Fibroblast of mammary gland (primary cell): ENCODE data around the gene SYNDIG1.
A peak's percentile ranks its signal among the peaks of the same experiment; 100 is the strongest.

ENCODE experiments used
- DNase-seq: peaks from one replicate; pipeline ENCODE4 v3.0.0-alpha.2; 2010; ENCODE audit warnings: low read depth
- H3K4me3 ChIP-seq: 2 replicates; pipeline ENCODE4 v1.5.1; 2011; ENCODE audit warnings: low read depth, mild to moderate bottlenecking, low read length, moderate library complexity; ENCODE audit not compliant: control insufficient read depth
- TF ChIP-seq, protein P1 (sequence below): conservative IDR thresholded peaks from 2 replicates; pipeline ENCODE4 v1.5.1; 2011; ENCODE audit warnings: low read depth, low read length, inconsistent platforms; ENCODE audit not compliant: control insufficient read depth, insufficient read depth

Gene SYNDIG1

DNA sequence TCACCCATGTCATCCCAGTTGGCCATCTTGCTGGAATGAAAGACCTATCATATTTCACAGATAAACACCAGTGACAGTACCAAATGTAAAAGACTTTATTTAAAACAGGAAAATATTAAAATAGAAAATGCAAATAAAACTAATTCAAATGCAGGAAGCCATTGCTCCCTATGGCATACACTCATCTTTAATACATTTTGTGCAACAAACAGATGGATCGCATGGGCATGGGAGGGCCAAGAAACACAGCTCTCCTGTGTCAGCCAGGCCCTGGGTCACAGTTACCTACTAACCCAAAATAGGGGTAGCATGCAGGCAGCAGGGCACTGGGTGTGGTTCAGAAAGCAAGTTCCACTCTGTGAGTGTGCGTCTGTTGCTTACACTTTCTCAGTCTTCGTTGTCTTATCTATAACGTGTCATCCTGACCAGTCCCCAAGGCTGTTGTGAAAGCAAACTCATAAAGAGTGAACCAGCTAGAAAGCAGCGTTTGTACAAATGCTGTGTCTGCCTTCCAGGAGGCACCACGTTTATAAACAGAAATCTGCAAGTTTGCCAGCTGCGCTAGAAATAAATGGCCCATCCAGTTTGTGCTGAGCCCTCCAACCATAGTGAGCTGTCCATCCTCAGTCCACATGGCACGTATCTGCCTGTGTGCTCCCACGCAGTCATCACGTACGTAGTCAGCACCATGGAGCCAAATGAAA, 180.5 kb downstream of the SYNDIG1 start:
- H3K4me3 ChIP-seq, result no peak overlapping the region
- TF ChIP-seq, protein P1, sequence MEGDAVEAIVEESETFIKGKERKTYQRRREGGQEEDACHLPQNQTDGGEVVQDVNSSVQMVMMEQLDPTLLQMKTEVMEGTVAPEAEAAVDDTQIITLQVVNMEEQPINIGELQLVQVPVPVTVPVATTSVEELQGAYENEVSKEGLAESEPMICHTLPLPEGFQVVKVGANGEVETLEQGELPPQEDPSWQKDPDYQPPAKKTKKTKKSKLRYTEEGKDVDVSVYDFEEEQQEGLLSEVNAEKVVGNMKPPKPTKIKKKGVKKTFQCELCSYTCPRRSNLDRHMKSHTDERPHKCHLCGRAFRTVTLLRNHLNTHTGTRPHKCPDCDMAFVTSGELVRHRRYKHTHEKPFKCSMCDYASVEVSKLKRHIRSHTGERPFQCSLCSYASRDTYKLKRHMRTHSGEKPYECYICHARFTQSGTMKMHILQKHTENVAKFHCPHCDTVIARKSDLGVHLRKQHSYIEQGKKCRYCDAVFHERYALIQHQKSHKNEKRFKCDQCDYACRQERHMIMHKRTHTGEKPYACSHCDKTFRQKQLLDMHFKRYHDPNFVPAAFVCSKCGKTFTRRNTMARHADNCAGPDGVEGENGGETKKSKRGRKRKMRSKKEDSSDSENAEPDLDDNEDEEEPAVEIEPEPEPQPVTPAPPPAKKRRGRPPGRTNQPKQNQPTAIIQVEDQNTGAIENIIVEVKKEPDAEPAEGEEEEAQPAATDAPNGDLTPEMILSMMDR, result no peak
- peak; percentile 69 for DNase-seq

DNA sequence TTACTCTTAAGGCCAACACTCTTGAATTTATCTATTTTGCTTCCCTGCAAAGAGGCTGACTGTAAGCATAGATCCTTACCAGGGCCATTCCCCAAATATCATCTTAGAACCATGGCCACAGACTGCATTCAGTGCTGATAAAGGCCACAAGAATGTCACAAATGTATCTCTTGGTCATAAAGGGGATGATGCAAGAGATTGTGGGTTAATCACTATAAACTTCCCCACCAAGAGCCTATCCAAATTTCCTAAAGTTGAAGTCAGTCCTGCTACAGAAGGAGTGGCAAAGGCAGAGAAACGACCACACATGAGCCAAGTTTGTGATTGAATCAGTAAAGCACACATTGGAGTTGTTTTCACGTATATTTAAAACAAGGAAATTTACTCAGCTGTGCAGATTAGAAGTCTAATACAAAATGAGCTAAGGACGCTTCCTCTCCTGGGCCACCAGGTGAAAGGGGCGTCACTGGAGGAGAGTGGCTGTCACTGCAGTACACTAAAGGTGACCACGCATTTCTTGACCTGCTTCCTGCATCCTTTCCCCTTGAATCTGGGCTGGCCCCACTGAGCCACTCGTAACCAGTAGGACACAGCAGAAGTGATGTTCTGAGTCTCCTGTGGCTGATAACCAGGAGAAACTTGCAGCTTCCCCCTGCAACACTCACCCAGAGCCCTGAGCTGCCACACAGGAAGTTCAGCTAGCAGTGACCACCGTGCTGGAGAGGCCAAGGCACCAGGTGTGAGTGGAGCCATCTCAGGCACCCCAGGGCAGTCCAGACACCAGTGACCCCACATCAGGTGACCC, 181.9 kb downstream of the SYNDIG1 start:
- DNase-seq, result peak; percentile 94
- TF ChIP-seq, protein P1, result no peak
- no peak overlapping the region for H3K4me3 ChIP-seq

DNA sequence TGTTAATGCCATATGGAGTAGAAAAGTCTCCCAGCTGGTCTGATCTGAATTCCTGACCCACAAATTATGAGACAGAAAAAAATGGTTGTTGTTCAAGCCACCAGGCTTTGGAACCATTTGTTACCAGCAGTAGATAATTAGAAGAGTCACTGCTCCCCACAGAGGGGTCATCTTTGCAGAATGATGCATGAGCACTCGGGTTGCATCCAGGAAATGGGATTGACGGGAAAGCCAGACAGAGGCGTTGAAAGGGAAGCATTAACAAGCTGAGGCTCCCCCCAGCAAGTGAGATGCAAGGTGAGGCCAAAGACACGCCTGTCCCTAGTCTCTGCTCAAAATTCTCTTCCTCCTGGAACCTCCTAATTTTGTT, 182.5 kb downstream of the SYNDIG1 start:
- TF ChIP-seq, protein P1, result no peak

DNA sequence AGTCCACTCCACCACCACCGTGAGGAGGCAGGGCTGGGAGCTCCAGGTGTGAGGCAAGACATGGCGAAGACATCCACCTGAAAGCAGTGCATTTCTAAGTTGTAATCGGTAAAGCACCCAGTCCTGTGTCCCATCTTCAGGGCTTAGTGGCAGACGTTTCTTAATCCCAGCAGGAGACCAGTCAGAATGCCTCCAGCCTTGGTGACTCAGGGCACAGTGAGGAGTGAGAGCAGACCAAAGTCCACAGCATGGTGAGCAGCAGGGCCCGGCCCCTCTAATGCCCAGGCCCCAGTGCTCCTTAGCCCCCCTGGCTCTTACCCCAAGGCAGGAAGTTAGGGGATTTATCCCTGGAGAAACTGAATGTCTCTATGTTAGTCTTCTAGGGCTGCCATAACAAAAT, 183.9 kb downstream of the SYNDIG1 start:
- DNase-seq, result no peak
- TF ChIP-seq, protein P1, result no peak
- no peak overlapping the region for H3K4me3 ChIP-seq

More for the DNA sequence above, 182.5 kb downstream of the SYNDIG1 start:
- no peak overlapping the region for H3K4me3 ChIP-seq
- no peak for DNase-seq

DNA sequence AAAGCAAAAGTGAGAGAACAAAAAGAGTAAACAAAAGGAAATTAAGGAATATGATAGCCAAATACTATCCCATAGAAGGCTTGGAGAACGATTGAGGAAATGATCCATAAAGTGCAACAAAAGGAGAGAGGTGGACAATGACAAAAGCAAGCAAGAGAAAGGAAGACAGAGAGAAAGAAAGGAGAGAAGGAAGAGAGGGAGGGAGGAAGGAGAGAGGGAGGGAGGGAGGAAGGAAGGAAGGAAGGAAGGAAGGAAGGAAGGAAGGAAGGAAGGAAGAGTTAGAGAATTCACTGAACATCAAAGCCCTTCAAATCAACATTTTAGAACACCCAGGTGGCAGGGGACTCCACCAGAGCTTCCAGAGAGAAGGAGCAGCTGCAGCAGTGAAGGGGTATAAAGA, 185.0 kb downstream of the SYNDIG1 start:
- TF ChIP-seq, protein P1, result no peak
- H3K4me3 ChIP-seq, result no peak overlapping the region
- no peak for DNase-seq

DNA sequence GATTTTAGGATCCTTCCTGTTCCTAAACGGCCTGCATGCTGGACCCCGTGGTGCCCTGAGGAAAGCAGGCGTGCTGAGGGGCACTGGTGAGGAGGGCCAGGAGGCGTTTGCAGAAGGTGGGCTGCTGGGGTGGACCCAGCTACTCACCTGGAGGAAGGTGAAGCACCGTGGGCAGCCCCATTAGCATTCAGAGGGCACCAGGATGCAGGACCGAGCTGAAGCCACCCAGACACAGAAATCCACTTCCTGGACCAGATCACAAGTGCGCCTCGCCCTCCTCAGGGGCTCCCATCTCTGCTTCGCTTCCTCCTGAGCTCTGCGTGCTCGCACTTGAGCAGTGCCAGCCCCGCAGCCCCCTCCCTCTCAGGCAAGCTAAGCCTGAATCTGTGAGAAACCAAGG, 187.0 kb downstream of the SYNDIG1 start:
- no peak overlapping the region for H3K4me3 ChIP-seq
- DNase-seq, result no peak
- TF ChIP-seq, protein P1, result no peak
